Gastrocnemius medialis (tissue), 4 donors: ENCODE measurements around the gene CELF4.

Source experiments
- POLR2A ChIP-seq, 2 donors: fragments of 450-650 bp; IDR thresholded peaks; one replicate each; pipeline ENCODE4 v1.6.1; 2017; ENCODE audit warnings: antibody characterized with exemption in 2 of 2, mild to moderate bottlenecking in 2 of 2, moderate library complexity in 2 of 2
- TF ChIP-seq, protein P1 (sequence below), 5 experiments: fragments of 450-650 bp in 3 of 5; fragments of 200-600 bp in 2 of 5; sonication (generic) in 2 of 5; IDR thresholded peaks in 4 of 5; conservative IDR thresholded peaks in 1 of 5; 1 replicate in 4 of 5; 2 replicates in 1 of 5; pipeline ENCODE4 v1.5.1; 2016 to 2019; ENCODE audit warnings: antibody characterized with exemption in 5 of 5, mild to moderate bottlenecking in 3 of 5, moderate library complexity in 3 of 5

DNA sequence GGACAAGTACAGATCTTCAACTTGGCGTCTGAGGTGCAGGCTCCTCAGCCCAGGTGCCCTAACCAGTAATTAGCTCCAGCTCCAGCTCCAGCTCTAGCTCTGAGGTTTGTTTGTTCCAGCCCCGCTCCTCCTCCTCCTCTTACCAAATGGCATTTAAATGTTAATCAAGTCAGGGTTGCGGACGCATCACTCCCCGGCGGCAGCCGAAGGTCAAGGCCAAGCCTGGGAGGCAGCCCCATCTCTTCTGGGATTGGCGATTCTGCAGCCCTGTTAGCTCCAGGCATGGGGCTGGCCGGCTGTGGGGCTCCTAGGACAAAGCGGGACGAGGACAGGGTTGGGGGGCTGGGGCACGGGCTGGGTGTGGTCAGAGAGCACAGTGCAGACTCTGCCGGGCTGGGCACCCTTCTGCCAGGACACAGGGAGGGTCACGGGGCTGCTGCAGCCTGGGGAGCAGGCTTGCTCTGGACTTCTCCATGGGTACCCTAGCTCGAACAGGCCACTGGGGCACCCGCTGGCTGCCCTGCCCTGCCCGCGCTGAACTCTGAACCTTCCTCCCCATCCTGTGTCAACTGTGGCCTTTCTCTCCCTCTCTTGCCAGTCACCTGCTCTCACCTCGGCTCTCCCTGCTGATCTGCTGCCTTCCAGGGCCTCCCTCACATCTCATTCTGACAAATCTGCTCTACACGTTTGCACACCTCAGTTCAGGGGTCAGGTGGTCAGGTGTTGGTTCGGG, 203.3 kb downstream of the CELF4 start:
- TF ChIP-seq, protein P1, sequence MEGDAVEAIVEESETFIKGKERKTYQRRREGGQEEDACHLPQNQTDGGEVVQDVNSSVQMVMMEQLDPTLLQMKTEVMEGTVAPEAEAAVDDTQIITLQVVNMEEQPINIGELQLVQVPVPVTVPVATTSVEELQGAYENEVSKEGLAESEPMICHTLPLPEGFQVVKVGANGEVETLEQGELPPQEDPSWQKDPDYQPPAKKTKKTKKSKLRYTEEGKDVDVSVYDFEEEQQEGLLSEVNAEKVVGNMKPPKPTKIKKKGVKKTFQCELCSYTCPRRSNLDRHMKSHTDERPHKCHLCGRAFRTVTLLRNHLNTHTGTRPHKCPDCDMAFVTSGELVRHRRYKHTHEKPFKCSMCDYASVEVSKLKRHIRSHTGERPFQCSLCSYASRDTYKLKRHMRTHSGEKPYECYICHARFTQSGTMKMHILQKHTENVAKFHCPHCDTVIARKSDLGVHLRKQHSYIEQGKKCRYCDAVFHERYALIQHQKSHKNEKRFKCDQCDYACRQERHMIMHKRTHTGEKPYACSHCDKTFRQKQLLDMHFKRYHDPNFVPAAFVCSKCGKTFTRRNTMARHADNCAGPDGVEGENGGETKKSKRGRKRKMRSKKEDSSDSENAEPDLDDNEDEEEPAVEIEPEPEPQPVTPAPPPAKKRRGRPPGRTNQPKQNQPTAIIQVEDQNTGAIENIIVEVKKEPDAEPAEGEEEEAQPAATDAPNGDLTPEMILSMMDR (IDR thresholded peaks at IDR 0.05 in 4 of 5, conservative IDR thresholded peaks at IDR 0.05 in 1 of 5), result no peak
- TF ChIP-seq POLR2A (IDR thresholded peaks at IDR 0.05), result no peak
